Activated CD8-positive, alpha-beta memory T cell treated with anti-CD3 and anti-CD28 coated beads, Interleukin-2, amount 50 U/mL, for 1 hour (primary cell): ENCODE results near the gene ARMC2.
"Not testable (repeated sequence)": the region's sequence is repeated elsewhere in the genome, so short reads cannot be mapped to it uniquely, and the experiment has no call there.

Source experiments
- DNase-seq: peaks from one replicate; pipeline ENCODE4 v3.0.0-alpha.2; 2020; ENCODE audit errors: extremely low read depth

The ARMC2 gene

DNA sequence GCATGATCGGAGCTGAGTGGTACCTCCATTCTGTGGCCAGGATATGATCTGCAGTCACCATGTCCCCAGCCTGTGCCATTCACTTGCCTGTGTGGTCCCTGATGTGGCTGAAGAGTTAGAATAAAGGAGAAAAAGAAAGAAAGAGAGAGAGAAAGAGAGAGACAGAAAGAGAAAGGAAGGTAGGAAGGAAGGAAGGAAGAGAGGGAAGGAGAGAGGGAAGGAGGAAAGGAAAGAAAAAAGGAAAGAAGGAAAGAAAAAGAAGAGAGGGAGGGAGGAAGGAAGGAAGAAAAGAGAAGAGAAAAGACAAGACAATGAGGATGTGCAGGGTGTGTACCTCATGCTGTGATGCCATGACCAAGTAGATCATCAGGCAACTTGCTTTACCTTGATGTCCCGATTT, 22.1 kb downstream of the ARMC2 start:
- no peak for DNase-seq

DNA sequence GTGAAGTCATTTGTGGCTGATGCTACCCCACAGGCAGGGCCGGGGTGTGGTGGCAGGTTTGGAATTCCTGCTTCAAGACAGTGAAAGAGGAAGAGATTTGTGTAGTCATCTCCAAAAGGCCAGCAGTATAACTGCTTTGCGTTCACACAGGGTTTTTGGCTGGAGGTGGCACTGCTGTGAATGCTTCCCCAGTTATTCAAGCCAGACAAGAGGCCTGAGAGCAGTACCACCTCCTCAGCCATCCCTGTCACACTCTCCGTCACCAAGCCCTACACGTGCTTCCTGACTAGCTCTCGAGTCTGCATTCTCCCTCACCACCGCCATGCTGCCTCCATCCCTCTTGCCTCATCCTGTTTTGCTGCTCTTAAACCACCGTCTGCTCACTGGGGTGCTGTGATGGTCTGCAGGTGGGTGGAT, 23.9 kb downstream of the ARMC2 start:
- DNase-seq, result no peak

DNA sequence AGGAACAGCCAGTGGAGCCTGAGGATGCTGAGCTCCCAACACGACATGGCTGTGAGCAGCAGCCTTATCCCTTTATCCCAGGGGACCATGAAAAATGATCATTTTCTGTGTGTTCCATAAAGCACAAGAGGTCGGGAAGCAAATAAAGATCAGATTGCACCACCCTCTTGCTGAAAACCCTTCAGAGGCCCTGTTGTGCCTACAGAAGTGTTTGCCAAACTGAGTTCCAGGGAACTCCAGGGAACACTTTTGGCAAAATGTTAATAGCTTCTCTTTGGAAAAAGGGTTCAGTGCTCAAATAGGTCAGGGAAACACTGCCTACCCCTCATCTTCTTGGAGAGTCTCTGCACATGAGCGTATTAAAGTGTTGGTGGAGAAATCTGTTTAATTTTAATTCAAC, 24.4 kb downstream of the ARMC2 start:
- no peak for DNase-seq

DNA sequence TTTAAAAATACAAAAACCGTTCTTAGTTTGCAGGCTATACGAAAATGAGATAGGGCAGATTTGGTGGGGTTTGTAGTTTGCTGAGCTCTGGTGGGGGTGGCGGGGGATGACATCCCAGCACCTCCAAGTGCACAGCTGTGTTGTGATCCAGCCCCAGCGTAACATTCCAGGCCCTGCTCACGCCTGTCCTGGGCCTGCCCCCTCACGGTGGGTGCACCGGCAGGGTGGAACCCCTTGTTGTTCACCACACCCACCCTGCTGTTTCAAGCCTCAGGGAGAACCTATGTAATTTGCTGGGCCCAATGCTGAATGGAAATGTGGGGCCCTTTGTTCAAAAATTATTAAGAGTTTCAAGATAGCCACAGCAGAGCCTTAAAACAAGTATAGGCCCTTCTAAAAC, 25.0 kb downstream of the ARMC2 start:
- DNase-seq, result no peak

DNA sequence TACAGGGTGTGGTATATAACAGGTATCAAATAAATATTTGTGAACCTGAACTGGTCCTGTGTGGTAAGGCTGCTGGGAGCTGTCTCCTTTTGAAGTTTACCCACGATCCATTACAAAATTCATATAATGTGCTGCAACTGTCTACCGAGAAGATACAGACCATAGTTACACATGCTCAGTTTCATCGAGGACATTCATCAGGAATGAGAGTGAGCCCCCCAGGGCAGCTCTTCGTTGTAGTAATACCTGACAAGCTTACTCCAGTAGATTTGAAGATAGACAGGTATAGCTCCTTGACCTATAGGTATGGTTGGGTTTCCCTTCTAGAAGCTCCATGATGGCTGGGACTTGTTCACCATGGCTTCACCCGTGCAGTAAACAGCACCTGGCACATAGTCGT, 25.7 kb downstream of the ARMC2 start:
- no peak for DNase-seq

DNA sequence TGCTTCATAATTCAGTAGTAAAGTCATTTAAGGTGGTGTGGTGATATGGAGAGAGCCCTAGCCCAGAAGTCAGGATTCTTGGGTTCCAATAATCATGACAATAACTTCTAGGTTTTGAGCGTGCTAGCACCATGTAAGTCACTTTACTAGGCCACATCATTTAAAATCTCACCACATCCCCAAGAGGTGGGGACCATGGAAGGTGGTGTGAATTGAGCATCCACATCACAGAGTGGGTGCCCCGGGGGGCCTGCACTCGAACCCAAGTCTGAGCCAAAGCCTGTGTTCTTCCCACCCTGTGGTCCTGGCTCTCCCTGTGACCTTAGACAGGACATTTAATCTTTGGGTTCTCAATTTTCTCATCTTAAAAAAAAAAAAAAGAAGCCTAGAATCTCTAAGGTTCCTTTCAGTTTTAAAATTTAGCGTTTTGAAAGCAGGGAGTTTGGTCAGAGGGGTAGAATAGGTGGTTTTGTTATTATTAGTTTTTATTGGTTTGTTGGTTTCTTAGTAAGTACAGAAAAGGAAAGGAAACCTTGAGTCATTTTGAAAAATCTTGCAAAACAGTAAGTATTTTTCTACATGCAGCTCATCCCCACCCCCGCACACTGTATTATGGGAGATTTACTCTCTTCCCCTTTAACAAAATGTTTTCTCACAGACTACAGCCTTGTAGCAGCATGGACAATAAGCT, 26.4 kb downstream of the ARMC2 start:
- DNase-seq, result no peak

DNA sequence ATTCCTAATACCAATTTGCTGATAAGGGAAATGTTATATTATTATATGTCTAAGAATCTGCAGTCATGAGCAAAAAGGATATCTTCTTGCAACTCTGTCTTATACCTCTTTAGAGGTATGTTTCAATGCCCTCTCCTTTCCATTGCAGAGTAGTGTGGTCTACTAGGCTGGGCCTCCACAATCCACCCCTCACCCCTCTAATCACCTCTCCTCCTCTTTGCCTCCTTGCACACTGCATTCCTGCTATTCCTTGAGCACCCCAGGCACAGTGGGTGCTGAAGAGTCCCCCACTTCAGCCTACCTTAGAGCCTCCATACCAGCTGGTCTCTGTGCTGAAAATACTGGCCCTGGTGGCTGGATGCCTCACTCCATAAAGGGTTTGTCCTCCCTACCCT, 26.9 kb downstream of the ARMC2 start:
- no peak for DNase-seq

DNA sequence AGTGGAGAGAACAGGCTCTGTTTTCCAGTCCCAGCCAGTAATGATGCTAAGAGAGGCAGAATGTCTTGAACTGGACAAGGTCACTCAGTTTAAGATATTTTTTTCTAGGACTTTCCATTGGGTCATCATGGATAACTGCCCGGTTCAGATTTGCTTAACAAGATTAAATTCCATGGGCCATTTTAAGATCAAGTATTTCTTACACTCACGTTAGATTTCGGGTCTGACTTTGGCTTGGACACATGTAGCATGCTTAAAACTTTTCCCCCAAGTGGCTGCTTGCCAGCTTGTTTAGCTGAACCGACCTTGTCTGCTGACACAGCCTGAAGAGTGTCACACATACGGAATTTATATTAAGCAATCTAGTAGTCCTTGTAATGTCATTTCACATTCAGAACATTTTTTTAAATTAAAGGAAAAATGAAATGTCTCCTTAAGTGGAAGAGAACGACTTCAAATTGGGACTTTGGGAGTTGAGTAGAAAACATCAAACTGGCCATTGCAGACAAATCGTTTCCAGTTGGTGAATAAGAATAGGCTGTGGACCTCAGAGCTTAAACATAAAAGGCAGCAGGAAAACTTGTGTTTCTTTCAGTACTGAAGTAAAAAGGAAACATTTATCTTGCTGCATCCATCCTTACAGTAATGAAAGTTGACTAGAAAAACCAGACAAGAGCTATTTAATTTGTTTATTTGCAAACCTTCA, 29.0 kb downstream of the ARMC2 start:
- DNase-seq, result no peak

DNA sequence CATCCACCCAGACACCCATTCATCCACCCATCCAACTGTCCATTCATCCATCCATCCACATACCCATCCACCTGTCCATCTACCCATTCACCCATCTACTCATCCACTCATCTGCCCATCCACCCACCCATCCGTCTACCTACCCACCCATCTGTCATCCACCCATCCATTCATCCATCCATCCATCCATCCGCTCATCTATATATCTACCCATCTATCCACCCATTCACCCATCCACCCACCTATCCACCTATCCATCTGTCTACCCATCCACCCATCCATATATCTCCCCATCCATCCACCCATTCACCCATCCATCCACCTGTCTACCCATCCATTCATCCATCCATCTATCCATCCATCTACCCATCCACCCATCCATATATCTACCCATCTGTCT, 30.7 kb downstream of the ARMC2 start:
- no peak for DNase-seq

DNA sequence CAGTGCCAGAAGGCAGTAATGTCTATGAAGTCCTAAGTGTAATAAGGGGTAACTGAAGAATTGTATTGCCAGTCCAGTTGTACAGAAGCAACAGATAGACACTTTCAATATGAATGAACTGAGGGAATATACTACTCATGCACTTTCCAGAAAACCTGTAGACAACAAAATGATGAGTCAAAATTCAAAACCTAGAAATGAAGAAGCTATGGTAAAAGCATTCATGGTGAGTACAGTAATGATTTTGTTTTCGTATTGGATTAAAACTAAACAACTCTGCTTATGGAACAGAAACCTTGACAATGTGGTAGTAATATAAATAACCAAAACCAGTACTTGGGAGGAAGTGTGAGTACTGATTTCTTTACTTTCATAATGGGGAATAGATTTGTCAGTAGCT, 35.0 kb downstream of the ARMC2 start:
- no peak for DNase-seq

DNA sequence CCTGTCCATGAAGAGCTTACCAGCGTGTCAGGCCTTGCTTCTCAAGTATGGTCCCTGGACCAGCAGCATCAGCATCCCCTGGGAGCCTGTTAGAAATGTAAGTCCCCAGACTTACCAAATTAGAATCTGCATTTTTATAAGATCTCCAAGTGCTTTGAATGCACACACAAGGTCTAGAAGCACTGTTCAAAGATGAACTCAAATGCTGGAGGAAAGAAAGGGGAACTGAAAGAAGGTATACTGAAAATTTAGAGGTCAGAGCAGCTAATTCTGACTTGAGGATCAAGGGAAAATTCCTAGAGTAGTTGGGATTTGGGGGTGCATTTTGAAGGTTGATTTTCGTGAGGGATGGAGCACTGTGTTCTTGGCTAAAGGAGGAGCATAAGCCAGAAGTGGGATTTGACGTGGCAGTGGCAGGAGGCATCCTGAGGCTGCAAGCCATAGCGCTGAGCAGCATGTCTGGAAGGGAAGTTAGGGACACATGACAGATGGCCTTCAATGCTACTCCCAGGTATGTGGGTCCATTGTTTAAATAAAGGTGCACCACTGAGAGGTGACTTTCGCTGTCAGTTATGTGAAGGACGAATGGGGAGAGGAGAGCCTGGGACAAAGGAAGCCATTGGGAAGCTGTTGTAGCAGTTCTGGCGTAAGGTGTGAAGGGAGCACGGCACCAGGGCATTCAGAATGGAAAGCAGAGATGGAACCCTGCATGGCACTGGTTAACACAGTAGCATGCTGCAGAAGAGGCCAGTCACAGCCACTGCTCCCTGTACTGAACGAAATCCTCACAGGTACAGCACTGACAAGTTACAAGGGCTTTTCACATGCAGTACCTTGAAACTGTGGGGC, 36.2 kb downstream of the ARMC2 start:
- no peak for DNase-seq

DNA sequence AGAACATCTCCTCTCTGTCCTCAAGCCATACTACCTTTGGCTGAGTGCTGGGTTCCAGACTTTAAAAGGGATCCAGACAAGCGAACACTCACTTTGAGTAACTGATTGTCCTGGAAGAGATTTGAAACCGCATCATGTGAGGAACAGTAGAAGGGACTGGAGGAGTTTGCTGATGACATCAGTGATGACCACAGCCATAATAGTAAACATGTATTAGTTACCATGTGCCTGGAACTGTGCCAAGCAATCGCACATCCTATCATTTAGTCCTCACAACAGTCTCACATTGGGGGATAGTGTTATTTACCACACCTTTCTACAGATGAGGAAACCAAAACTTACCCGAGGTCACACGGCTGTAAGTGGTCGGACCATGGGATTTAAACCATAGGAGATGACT, 39.8 kb downstream of the ARMC2 start:
- no peak for DNase-seq

DNA sequence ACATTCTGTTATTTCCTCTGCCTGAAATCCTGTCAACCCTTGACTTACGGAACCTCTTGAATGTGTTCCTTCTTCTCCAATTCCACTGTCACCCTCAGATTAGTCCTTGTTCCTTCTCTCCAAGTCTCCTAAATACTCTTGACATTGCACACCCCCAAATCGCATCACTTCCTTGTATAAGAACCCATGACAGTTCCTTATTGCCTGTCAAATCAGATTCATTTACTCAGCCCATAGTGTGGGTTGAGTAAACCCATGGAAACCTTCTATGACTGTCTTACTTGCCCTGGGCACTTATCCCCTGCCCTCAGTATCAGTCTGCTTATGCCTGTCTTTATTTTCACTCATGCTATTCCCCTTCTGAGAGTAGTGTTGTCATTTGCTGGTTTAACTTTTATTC, 40.5 kb downstream of the ARMC2 start:
- no peak for DNase-seq

DNA sequence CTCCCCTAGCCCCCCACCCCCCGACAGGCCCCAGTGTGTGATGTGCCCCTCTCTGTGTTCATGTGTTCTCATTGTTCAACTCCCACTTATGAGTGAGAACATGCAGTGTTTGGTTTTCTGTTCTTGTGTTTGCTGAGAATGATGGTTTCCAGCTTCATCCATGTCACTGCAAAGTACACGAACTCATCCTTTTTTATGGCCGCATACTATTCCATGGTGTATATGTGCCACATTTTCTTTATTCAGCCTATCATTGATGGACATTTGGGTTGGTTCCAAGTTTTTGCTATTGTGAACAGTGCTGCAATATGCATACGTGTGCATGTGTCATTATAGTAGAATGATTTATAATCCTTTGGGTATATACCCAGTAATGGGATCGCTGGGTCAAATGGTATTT, 42.7 kb downstream of the ARMC2 start:
- DNase-seq, result not testable (repeated sequence)

DNA sequence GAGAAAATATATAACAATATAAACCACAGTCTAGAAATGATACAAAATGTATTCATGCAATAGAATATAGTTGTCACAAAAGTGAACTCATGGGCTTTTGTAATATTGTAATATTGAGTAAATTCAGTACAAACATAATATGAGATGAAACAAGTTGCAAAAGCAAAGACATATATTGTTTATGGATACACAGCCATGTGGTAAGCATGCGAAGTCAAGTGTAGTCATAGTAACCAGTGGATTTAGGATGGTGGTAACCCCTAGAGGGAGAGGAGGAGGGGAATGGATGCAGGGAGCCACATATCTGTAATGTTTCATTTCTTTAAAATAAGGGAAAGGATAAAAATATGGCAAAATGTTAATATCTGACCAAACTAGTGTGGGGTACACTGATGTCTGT, 47.3 kb downstream of the ARMC2 start:
- DNase-seq, result no peak

DNA sequence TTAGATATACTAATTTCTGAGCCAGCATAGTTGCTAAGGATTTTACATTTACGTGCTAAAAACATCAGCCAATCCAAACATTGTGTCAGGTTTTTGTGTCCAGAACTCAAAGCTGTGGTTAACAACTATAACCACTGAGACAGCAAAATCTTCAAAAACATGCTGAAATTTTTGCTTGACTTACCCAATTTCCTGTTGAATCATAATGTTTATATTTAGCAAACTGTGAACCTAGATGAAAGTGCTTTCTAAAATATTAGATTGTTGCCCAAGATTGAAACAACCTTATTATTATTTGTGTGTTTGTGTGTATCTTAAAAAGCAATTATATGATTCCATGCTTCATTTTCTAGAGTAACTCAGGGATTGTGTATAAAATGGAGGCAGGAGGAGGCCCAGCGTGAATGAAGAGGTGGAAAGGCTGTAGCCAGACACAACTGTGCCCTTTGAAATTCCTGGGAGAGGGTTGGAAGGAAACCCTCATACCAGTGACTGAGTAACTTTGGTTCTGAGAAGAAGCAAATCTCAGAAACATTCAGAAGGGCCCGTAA, 48.0 kb downstream of the ARMC2 start:
- no peak for DNase-seq

DNA sequence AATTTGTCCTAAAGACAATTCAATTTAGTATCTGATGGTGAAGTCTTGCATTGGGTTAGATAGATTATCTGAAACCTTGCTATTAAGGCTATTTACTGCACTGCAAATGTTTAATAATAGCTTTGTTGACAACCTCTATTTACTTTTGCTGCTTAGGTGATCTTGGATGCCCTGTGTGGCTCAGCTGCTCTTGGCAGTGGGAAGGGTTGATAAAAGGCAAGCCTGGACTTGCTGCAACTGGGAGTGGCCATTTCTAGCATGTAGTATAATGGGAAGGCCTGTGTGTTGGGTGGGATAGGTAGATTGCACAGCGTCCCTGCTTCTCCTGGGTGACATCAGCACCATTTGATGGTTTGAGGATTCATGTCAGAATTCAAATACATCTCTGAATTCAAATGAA, 49.1 kb downstream of the ARMC2 start:
- no peak for DNase-seq

DNA sequence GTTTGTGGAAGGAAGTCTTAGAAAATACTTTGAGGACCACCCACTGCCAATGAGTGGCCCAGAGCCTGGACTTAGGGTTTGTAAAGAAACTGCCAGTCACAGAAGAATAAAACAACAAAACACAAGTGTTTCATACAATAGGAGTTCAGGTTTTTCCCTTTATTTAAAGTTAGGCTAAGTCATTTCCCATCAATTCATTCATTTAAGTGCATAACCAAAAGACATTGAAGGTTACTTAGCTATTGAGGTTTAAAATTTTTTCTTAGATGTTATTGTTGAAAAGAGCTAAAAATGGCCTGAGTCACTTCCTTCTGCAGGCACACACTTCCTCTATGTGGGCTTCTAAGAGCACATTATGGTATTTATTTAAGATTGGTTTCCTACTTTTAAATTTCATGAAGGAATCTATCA, 54.2 kb downstream of the ARMC2 start:
- no peak for DNase-seq

DNA sequence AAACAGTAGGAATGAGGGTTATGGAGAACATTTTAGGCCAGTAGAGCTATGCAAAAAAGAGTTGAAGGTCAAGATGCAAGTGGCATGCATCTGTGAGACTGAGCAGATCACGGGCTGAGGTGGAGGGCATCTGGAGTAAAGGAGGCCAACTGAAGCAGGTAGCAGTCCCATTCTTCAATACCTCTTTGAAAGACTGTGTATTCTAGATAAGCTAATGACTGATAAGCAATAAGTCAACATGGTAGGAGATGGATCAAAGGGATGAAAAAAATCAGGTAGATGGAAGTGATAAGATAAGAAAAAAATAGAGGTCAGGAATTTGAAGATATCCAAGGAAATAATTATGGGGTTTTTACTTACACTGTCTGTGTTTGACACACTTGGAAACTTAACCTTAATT, 55.6 kb downstream of the ARMC2 start:
- DNase-seq, result no peak

DNA sequence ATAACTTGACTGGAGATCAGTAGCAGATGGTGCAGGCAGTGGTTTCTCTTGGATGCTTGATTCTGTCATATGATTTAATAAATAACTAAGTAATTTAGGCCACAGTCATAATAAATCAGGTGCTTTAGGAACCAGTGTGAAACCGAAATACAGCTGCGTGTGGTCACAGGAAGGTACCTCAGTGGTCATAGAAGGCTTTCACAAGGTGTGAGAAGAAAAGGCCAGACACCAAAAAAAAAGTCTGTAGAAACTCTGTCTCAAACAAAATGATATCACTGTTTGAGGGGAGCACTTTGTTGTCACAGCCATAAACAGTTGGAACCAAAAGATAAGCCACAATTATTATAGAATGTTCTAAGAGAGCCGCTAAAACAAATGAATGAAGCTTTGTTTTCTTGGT, 56.5 kb downstream of the ARMC2 start:
- no peak for DNase-seq

DNA sequence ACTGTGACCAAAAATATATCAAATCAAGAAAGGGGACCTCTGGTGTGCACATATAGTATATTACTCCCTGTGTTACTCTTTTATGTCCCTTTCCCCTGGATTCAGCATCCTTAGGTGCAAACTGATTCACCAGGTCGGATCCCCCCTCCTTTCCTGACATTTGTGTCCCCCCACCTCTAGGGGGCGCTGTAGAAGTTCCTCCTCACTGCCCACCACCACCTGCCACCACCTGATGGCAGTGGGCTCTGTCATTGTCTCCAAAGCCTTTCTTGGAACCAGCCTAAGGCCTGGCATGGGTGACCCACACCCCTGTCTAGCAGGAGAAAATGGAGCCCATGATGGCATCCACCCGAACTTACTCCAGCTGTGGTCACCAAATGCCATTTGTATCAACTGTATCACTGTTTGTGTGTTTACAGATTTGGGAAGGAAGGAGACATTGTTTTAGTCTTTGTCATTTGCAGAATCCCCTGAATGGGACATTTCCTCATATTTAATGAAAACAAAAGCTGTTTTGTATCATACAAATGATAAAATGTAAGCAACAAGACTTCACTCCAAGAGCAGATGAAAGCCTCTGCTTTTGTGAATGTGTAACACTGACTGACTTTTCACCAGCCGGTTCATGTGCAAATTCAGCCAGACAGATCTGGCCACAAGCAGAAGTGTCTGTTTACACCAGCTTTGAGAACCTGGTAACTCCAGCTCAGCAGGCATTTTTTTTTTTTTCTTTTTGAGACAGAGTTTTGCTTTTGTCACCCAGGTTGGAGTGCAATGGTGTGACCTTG, 66.2 kb downstream of the ARMC2 start:
- no peak for DNase-seq

DNA sequence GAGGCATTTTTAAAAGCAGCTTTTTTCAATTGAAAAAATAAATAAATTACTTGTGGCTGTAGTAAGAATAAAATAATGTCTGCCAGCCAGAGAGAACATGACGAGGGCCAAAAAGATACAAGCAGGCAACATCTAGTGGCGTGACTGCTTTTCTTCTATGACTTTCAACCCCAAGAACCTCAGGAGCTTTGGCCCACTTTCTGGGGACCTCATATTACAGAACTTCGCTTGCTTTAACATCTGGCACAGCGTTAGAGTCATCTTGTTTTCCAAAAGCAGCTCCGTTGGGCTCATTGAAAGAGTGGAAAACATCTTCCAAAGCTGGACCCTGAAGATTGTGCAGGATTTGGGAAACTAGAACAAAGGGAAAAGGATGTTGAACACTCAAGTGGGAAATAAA, 67.0 kb downstream of the ARMC2 start:
- DNase-seq, result no peak
